Upper lobe of left lung (tissue), 6 donors: ENCODE results near the gene RXFP2. TPM values are rescaled to one million over a fixed set of nuclear protein-coding genes. Genes with fewer than 3 reads are reported as not detected.

Source experiments
- ATAC-seq, 2 donors: fragments of 200-7000 bp; cut with Tn5 transposase; one replicate each; pipeline ENCODE4 v1.9.1; 2022; ENCODE audit warnings: mild to moderate bottlenecking in 2 of 2, moderate library complexity in 2 of 2; ENCODE audit not compliant: low FRiP score in 2 of 2
- DNase-seq, 2 donors: peaks; one replicate each; pipeline ENCODE4 v3.0.0-alpha.2; 2019 to 2020
- H3K27ac ChIP-seq, 4 donors: fragments of 200-600 bp; sonication (generic); one replicate each; pipeline ENCODE4 v1.5.1; 2016 to 2019
- H3K27me3 ChIP-seq, 4 donors: fragments of 200-600 bp; sonication (generic); one replicate each; pipeline ENCODE4 v1.5.1; 2017 to 2019
- H3K36me3 ChIP-seq, 4 donors: fragments of 200-600 bp; sonication (generic); one replicate each; pipeline ENCODE4 v1.5.1; 2016 to 2019
- H3K4me1 ChIP-seq, 4 donors: fragments of 200-600 bp; sonication (generic); one replicate each; pipeline ENCODE4 v1.5.1; 2018 to 2019
- H3K4me3 ChIP-seq, 4 donors: fragments of 200-600 bp; sonication (generic); one replicate each; pipeline ENCODE4 v1.5.1; 2017 to 2019; ENCODE audit warnings: mild to moderate bottlenecking in 2 of 4, moderate library complexity in 1 of 4
- H3K9me3 ChIP-seq, 4 donors: fragments of 200-600 bp; sonication (generic); one replicate each; pipeline ENCODE4 v1.5.1; 2018 to 2019
- EP300 ChIP-seq, 4 donors: sonication (generic); formaldehyde crosslinking; IDR thresholded peaks; one replicate each; pipeline ENCODE4 v1.5.1; 2017; ENCODE audit warnings: antibody characterized with exemption in 4 of 4, control low read depth in 2 of 4
- POLR2A ChIP-seq, 4 donors: fragments of 450-650 bp; IDR thresholded peaks; one replicate each; pipeline ENCODE4 v1.5.1; 2016 to 2017; ENCODE audit warnings: antibody characterized with exemption in 4 of 4, mild to moderate bottlenecking in 2 of 4
- POLR2AphosphoS5 ChIP-seq, 2 donors: sonication (generic); formaldehyde crosslinking; IDR thresholded peaks; one replicate each; pipeline ENCODE4 v1.5.1; 2017; ENCODE audit warnings: antibody characterized with exemption in 2 of 2
- WGBS, 2 donors: methylation state at CpG; one replicate each; pipeline ENCODE4 v1.1.5; 2017 to 2018; 5-methylcytosine and 5-hydroxymethylcytosine counted together
- total RNA-seq, 6 donors: library from RNA; depleted of rRNA in 4 of 6; stranded (reverse); fragments of >200 nt in 4 of 6; gene quantifications; one replicate each; pipeline versions ENCODE4 v1.1.0 to v1.2.1, GENCODE V29; 2016 to 2021
- TF ChIP-seq, protein P1 (sequence below), 6 experiments: fragments of 450-650 bp in 4 of 6; fragments of 200-600 bp in 2 of 6; sonication (generic) in 2 of 6; IDR thresholded peaks; one replicate each; pipeline ENCODE4 v1.5.1; 2016 to 2019; ENCODE audit warnings: antibody characterized with exemption in 6 of 6
- donor health status: DM: no; HTN: no; CAD: no; lungs with moderate emphysema.
- donor health status: DM: no; HTN: yes; CAD: no; lungs with severe emphysema.

Gene RXFP2
- total RNA-seq, 6 donors from 2014 or later, result not detected

GRCh38 chr13:31818236-31818635 lies 78.9 kb downstream of the RXFP2 start:
- no peak for TF ChIP-seq EP300 (IDR thresholded peaks at IDR 0.05)
- ATAC-seq, result no peak

GRCh38 chr13:31824705-31825517 lies 85.6 kb downstream of the RXFP2 start:
- DNase-seq (no peak), ATAC-seq (peak in 1 of 2 donors; percentile 58)
- WGBS, 2 donors, result 84 to 86% methylated on average over 3 of the region's 3 CpGs
- Histone ChIP-seq H3K27me3 (no peaks in the 10 kb centered on the region), H3K9me3 (no peaks in the 10 kb centered on the region), H3K4me1 (peaks cover 0 to 3% (median 0%) of the 10 kb centered on the region in 4 donors), H3K36me3 (no peaks in the 10 kb centered on the region), H3K27ac (no peak overlapping the region), H3K4me3 (no peak overlapping the region)
- TF ChIP-seq POLR2AphosphoS5 (IDR thresholded peaks at IDR 0.05) (no peak), POLR2A (IDR thresholded peaks at IDR 0.05) (no peak), EP300 (IDR thresholded peaks at IDR 0.05) (no peak)
- TF ChIP-seq, protein P1, sequence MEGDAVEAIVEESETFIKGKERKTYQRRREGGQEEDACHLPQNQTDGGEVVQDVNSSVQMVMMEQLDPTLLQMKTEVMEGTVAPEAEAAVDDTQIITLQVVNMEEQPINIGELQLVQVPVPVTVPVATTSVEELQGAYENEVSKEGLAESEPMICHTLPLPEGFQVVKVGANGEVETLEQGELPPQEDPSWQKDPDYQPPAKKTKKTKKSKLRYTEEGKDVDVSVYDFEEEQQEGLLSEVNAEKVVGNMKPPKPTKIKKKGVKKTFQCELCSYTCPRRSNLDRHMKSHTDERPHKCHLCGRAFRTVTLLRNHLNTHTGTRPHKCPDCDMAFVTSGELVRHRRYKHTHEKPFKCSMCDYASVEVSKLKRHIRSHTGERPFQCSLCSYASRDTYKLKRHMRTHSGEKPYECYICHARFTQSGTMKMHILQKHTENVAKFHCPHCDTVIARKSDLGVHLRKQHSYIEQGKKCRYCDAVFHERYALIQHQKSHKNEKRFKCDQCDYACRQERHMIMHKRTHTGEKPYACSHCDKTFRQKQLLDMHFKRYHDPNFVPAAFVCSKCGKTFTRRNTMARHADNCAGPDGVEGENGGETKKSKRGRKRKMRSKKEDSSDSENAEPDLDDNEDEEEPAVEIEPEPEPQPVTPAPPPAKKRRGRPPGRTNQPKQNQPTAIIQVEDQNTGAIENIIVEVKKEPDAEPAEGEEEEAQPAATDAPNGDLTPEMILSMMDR (IDR thresholded peaks at IDR 0.05), result no peak

More at GRCh38 chr13:31818236-31818635, 78.9 kb downstream of the RXFP2 start:
- Histone ChIP-seq H3K4me1 (no peaks in the 10 kb centered on the region), H3K27ac (no peak overlapping the region), H3K27me3 (no peaks in the 10 kb centered on the region), H3K36me3 (no peaks in the 10 kb centered on the region), H3K4me3 (no peak overlapping the region), H3K9me3 (peaks cover 4 to 11% (median 4%) of the 10 kb centered on the region in 4 donors)
- DNase-seq, result no peak

- Histone ChIP-seq H3K4me3 (no peak overlapping the region), H3K9me3 (no peaks in the 10 kb centered on the region), H3K36me3 (no peaks in the 10 kb centered on the region), H3K4me1 (peaks cover 0 to 3% (median 0%) of the 10 kb centered on the region in 4 donors), H3K27me3 (no peaks in the 10 kb centered on the region), H3K27ac (no peak overlapping the region)
- 80 to 82% methylated on average over 4 of the region's 4 CpGs for WGBS, 2 donors
- TF ChIP-seq POLR2A (IDR thresholded peaks at IDR 0.05), result no peak
- TF ChIP-seq, protein P1 (IDR thresholded peaks at IDR 0.05), result no peak
- no peak for TF ChIP-seq EP300 (IDR thresholded peaks at IDR 0.05)
- no peak for TF ChIP-seq POLR2AphosphoS5 (IDR thresholded peaks at IDR 0.05)
- no peak for DNase-seq
- ATAC-seq, result no peak
Observed at GRCh38 chr13:31826521-31826920, 87.2 kb downstream of the RXFP2 start.

GRCh38 chr13:31827707-31828106 lies 88.4 kb downstream of the RXFP2 start:
- ATAC-seq, result no peak
- Histone ChIP-seq H3K4me3 (no peak overlapping the region), H3K36me3 (no peaks in the 10 kb centered on the region), H3K4me1 (peaks cover 0 to 3% (median 0%) of the 10 kb centered on the region in 4 donors), H3K27me3 (no peaks in the 10 kb centered on the region), H3K9me3 (no peaks in the 10 kb centered on the region), H3K27ac (no peak overlapping the region)
- TF ChIP-seq POLR2AphosphoS5 (IDR thresholded peaks at IDR 0.05), result no peak
- TF ChIP-seq, protein P1 (IDR thresholded peaks at IDR 0.05), result no peak
- TF ChIP-seq POLR2A (IDR thresholded peaks at IDR 0.05), result no peak
- TF ChIP-seq EP300 (IDR thresholded peaks at IDR 0.05), result no peak
- peak in 1 of 2 donors; percentile 26 for DNase-seq
- WGBS, 2 donors, result 23 to 29% methylated on average over 5 of the region's 5 CpGs

DNA sequence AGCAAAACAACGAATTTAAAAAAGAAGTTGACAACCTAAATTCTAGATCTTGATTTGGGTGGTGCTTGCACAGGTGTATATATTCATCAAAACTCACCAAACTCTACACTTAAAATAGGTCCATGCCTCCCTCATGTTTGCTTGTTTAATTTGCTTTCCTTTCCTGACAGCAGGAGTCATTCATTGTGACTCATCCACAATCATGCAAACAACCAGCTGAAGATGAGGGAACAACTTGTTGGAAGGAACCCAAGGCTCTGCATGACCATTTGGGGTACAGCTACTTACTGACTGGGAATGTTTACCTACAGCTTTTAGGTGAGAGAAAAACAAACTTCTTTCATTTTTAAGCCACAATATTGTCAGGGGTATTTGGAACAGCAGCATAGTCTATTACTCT lies 96.6 kb downstream of the RXFP2 start:
- H3K4me3 ChIP-seq, result no peak overlapping the region
- no peak for DNase-seq
- no peaks in the 10 kb centered on the region for H3K4me1 ChIP-seq
- H3K27me3 ChIP-seq, result no peaks in the 10 kb centered on the region
- 79 to 89% methylated on average over 1 of the region's 1 CpG for WGBS, 2 donors
- TF ChIP-seq POLR2A (IDR thresholded peaks at IDR 0.05) (no peak), POLR2AphosphoS5 (IDR thresholded peaks at IDR 0.05) (no peak), EP300 (IDR thresholded peaks at IDR 0.05) (no peak)
- TF ChIP-seq, protein P1 (IDR thresholded peaks at IDR 0.05), result no peak
- H3K9me3 ChIP-seq, result no peaks in the 10 kb centered on the region
- H3K36me3 ChIP-seq, result no peaks in the 10 kb centered on the region
- ATAC-seq, result no peak
- no peak overlapping the region for H3K27ac ChIP-seq
